ENCODE data around the gene ANHX. TPM values are rescaled to one million over a fixed set of nuclear protein-coding genes. Genes with fewer than 3 reads are reported as not detected.

ANHX gene
- total RNA-seq, 1 experiment from 2014 or later: not detected

DNA sequence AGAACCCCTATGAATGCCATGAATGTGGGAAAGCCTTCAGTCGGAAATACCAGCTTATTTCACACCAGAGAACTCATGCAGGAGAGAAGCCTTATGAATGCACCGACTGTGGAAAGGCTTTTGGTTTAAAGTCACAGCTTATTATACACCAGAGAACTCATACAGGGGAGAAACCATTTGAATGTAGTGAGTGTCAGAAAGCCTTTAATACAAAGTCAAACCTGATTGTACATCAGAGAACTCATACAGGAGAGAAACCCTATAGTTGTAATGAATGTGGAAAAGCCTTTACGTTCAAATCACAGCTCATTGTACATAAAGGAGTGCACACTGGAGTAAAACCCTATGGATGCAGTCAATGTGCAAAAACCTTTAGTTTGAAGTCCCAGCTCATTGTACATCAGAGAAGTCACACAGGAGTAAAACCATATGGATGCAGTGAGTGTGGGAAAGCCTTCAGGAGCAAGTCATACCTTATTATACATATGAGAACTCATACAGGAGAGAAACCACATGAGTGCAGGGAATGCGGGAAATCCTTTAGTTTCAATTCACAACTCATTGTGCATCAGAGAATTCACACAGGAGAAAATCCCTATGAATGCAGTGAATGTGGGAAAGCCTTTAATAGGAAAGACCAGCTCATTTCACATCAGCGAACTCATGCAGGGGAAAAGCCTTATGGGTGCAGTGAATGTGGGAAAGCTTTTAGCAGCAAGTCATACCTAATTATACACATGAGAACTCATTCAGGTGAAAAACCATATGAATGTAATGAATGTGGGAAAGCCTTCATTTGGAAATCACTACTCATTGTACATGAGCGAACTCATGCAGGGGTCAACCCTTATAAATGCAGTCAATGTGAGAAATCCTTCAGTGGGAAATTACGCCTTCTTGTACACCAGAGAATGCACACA lies 32.1 kb downstream of the ANHX start:
- no peak for DNase-seq (ENCODE audit: low spot score)
- Mint-ChIP-seq H3K9me3 (peaks cover 81% of the 10 kb centered on the region), H3K36me3 (peaks cover 88% of the 10 kb centered on the region), H3K27me3 (ENCODE audit: low read depth) (peaks cover 38% of the 10 kb centered on the region), H3K27ac (no peak overlapping the region), H3K4me3 (no peak overlapping the region), H3K4me1 (no peaks in the 10 kb centered on the region)
- TF ChIP-seq, protein P1, sequence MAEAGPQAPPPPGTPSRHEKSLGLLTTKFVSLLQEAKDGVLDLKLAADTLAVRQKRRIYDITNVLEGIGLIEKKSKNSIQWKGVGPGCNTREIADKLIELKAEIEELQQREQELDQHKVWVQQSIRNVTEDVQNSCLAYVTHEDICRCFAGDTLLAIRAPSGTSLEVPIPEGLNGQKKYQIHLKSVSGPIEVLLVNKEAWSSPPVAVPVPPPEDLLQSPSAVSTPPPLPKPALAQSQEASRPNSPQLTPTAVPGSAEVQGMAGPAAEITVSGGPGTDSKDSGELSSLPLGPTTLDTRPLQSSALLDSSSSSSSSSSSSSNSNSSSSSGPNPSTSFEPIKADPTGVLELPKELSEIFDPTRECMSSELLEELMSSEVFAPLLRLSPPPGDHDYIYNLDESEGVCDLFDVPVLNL (CRISPR knock-in tag; IDR thresholded peaks at IDR 0.05; ENCODE audit: borderline replicate concordance, low read depth): no peak
- no peak for TF ChIP-seq SMAD3 (CRISPR knock-in tag; IDR thresholded peaks at IDR 0.05; ENCODE audit: borderline replicate concordance)
- TF ChIP-seq JUN (CRISPR knock-in tag; IDR thresholded peaks at IDR 0.05): no peak
- no peak for TF ChIP-seq ZNF423 (CRISPR knock-in tag; IDR thresholded peaks at IDR 0.05)
- TF ChIP-seq, protein P2, sequence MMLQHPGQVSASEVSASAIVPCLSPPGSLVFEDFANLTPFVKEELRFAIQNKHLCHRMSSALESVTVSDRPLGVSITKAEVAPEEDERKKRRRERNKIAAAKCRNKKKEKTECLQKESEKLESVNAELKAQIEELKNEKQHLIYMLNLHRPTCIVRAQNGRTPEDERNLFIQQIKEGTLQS (CRISPR knock-in tag; conservative IDR thresholded peaks at IDR 0.05): no peak
- TF ChIP-seq, protein P3, sequence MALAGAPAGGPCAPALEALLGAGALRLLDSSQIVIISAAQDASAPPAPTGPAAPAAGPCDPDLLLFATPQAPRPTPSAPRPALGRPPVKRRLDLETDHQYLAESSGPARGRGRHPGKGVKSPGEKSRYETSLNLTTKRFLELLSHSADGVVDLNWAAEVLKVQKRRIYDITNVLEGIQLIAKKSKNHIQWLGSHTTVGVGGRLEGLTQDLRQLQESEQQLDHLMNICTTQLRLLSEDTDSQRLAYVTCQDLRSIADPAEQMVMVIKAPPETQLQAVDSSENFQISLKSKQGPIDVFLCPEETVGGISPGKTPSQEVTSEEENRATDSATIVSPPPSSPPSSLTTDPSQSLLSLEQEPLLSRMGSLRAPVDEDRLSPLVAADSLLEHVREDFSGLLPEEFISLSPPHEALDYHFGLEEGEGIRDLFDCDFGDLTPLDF (CRISPR knock-in tag; IDR thresholded peaks at IDR 0.05): no peak
- no peak for TF ChIP-seq ZNF121 (CRISPR knock-in tag; IDR thresholded peaks at IDR 0.05)
- TF ChIP-seq OVOL2 (CRISPR knock-in tag; IDR thresholded peaks at IDR 0.05; ENCODE audit: borderline replicate concordance): no peak
- TF ChIP-seq MYBL2 (CRISPR knock-in tag; IDR thresholded peaks at IDR 0.05): no peak
- TF ChIP-seq, protein P4, sequence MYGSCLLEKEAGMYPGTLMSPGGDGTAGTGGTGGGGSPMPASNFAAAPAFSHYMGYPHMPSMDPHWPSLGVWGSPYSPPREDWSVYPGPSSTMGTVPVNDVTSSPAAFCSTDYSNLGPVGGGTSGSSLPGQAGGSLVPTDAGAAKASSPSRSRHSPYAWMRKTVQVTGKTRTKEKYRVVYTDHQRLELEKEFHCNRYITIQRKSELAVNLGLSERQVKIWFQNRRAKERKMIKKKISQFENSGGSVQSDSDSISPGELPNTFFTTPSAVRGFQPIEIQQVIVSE (CRISPR knock-in tag; IDR thresholded peaks at IDR 0.05; ENCODE audit: borderline replicate concordance): no peak
- no peak for TF ChIP-seq FOXK1 (CRISPR knock-in tag; IDR thresholded peaks at IDR 0.05)
- TF ChIP-seq, protein P5, sequence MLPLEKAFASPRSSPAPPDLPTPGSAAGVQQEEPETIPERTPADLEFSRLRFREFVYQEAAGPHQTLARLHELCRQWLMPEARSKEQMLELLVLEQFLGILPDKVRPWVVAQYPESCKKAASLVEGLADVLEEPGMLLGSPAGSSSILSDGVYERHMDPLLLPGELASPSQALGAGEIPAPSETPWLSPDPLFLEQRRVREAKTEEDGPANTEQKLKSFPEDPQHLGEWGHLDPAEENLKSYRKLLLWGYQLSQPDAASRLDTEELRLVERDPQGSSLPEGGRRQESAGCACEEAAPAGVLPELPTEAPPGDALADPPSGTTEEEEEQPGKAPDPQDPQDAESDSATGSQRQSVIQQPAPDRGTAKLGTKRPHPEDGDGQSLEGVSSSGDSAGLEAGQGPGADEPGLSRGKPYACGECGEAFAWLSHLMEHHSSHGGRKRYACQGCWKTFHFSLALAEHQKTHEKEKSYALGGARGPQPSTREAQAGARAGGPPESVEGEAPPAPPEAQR (CRISPR knock-in tag; IDR thresholded peaks at IDR 0.05): no peak
- no peak for TF ChIP-seq IRF2 (CRISPR knock-in tag; IDR thresholded peaks at IDR 0.05; ENCODE audit: borderline replicate concordance, low read depth)
- TF ChIP-seq ZNF317 (CRISPR knock-in tag; IDR thresholded peaks at IDR 0.05; ENCODE audit: borderline replicate concordance, low read depth): no peak
- TF ChIP-seq, protein P6, sequence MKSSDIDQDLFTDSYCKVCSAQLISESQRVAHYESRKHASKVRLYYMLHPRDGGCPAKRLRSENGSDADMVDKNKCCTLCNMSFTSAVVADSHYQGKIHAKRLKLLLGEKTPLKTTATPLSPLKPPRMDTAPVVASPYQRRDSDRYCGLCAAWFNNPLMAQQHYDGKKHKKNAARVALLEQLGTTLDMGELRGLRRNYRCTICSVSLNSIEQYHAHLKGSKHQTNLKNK (CRISPR knock-in tag; IDR thresholded peaks at IDR 0.05): no peak
- ChIA-PET CTCF (no interaction called here), POLR2A (no interaction called here)
- ATAC-seq: no peak

DNA sequence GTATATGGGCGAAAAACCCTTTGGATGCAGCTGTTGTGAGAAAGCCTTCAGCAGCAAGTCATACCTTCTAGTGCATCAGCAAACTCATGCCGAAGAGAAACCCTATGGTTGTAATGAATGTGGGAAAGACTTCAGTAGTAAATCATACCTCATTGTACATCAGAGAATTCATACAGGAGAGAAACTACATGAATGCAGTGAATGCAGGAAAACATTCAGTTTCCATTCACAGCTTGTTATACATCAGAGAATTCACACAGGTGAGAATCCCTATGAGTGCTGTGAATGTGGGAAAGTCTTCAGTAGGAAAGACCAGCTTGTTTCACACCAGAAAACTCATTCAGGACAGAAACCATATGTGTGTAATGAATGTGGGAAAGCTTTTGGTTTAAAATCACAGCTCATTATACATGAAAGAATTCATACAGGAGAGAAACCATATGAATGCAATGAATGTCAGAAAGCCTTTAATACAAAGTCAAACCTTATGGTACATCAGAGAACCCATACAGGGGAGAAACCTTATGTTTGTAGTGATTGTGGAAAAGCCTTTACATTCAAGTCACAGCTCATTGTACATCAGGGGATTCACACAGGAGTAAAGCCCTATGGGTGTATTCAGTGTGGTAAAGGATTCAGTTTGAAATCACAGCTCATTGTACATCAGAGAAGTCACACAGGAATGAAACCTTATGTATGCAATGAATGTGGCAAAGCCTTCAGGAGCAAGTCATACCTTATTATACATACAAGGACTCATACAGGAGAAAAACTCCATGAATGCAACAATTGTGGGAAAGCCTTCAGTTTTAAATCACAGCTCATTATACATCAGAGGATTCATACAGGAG lies 33.0 kb downstream of the ANHX start:
- CTCF ChIA-PET: no interaction called here
- ATAC-seq (no peak), DNase-seq (ENCODE audit: low spot score) (no peak)
- Mint-ChIP-seq H3K36me3 (peaks cover 88% of the 10 kb centered on the region), H3K27me3 (ENCODE audit: low read depth) (peaks cover 38% of the 10 kb centered on the region), H3K4me1 (no peaks in the 10 kb centered on the region), H3K9me3 (peaks cover 77% of the 10 kb centered on the region), H3K4me3 (no peak overlapping the region), H3K27ac (no peak overlapping the region)
- TF ChIP-seq GTF2I (CRISPR knock-in tag; conservative IDR thresholded peaks at IDR 0.05) (peak; percentile 61; the same call in 1 of the 2 replicates), ZBTB21 (CRISPR knock-in tag; IDR thresholded peaks at IDR 0.05; ENCODE audit: borderline replicate concordance) (no peak)
- POLR2A ChIA-PET: no interaction called here

Data from WTC11 (cell line).